ENCODE results near the gene SDF4. TPM values are rescaled to one million over a fixed set of nuclear protein-coding genes. Genes with fewer than 3 reads are reported as not detected.

The SDF4 gene
- polyA plus RNA-seq, 6 donors from 2014 or later, result 64.8 to 101 (median 85.4) TPM

DNA sequence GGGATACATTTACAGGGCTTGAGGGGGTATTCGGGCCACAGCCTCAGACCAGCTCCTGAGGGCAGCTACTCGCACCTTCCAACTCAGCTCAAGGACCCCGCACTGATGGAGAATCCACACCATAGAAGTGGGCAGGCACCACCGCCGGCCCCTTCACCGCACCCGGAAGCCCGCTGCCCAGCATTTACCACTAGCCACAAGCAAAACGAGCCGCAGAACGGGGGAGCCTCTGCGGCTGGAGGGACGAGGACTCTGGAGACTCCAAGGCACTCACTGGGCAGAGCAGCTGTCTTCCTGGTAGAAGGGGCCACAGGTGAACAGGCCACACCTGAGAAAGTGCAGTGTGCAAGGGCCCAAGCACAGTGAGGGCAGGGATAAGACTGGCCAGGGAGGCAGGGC lies 36.5 kb upstream of the SDF4 start:
- peaks cover 36 to 53% (median 51%) of the 10 kb centered on the region in 3 donors for H3K4me1 Mint-ChIP-seq
- H3K36me3 Mint-ChIP-seq, result no peaks in the 10 kb centered on the region
- no peak overlapping the region for H3K27ac Mint-ChIP-seq
- DNase-seq, result no peak
- peak overlapping the region in 1 of 8 donors; percentile 25 for H3K4me3 Mint-ChIP-seq
- no peak for ATAC-seq (ENCODE audit: low read depth in 2 of 2)
- no peaks in the 10 kb centered on the region for H3K27me3 Mint-ChIP-seq
- no peaks in the 10 kb centered on the region for H3K9me3 Mint-ChIP-seq

DNA sequence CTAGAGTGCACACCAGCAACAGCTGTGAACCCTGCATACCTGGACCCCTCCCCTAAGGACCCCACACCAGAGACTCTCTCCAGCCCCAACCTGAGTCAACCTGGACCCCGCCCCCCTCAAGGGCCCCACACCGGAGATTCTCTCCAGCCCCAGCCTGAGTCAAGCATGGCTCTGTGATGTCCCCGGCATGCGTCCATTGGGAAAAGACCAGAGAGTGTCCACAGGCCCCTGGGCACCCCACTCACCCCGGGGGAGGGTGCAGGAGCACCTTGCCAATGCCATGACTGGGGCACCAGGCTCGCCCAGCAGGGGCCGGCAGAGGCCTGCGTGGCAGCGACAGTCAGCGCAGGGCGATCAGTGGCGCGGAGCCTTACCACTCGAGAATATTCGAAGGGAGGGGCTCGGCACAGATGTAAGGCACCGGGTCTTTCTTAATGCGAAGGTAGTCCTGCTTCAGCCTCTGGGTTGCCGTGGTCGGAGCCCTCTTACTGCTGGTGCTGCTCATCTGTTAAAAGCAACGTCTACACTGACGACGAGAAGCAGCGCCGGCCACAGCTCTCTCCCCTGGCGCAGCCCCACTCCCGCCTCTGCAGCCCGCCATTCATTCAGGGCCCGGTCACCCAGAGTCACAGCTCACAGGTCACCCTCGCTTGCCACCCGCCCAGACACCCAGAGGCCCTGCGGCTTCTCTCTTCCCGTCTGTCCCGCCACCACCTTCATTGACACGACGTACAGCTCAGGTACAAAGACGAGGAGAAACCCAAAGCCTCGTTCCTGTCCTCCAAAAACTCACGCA lies 35.9 kb upstream of the SDF4 start:
- no peaks in the 10 kb centered on the region for H3K27me3 Mint-ChIP-seq
- H3K4me1 Mint-ChIP-seq, result peaks cover 33 to 51% (median 48%) of the 10 kb centered on the region in 3 donors
- H3K9me3 Mint-ChIP-seq, result no peaks in the 10 kb centered on the region
- peak overlapping the region in 1 of 8 donors; percentile 21 for H3K4me3 Mint-ChIP-seq
- DNase-seq, result no peak
- peak overlapping the region in 1 of 6 donors; percentile 41 for H3K27ac Mint-ChIP-seq
- H3K36me3 Mint-ChIP-seq, result no peaks in the 10 kb centered on the region
- no peak for ATAC-seq (ENCODE audit: low read depth in 2 of 2)

GRCh38 chr1:1264868-1265272 lies 33.1 kb upstream of the SDF4 start:
- H3K4me1 Mint-ChIP-seq, result peaks cover 23 to 42% (median 34%) of the 10 kb centered on the region in 3 donors
- no peaks in the 10 kb centered on the region for H3K27me3 Mint-ChIP-seq
- no peak overlapping the region for H3K4me3 Mint-ChIP-seq
- peak overlapping the region in 1 of 6 donors; percentile 47 for H3K27ac Mint-ChIP-seq
- peaks cover 3 to 5% of the 10 kb centered on the region in 2 donors for H3K36me3 Mint-ChIP-seq
- DNase-seq, result no peak
- peaks cover 0 to 1% (median 0%) of the 10 kb centered on the region in 7 donors for H3K9me3 Mint-ChIP-seq
- ATAC-seq (ENCODE audit: low read depth in 2 of 2), result peak in 1 of 2 donors; percentile 27

DNA sequence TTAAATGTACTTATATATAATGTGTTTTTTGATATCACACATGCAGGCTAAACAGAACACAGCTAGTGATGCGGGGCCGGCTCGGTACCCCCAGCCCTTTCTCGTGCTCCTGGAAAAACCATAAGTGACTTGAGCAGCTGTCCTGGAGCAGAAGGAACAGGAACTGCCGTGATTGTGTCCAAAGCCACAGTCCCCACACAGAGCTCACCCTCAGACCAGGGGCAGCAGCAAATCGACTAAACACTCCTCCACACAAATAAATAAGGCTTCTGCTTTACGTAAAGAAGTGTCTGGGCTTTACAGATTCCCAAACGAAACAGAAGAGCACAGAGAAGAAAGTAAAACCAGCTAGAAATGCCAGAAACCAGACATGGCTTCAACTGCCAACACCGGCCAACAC lies 32.2 kb upstream of the SDF4 start:
- no peak overlapping the region for H3K27ac Mint-ChIP-seq
- H3K4me1 Mint-ChIP-seq, result peaks cover 27 to 44% (median 32%) of the 10 kb centered on the region in 3 donors
- no peak overlapping the region for H3K4me3 Mint-ChIP-seq
- no peak for ATAC-seq (ENCODE audit: low read depth in 2 of 2)
- H3K27me3 Mint-ChIP-seq, result no peaks in the 10 kb centered on the region
- peaks cover 0 to 1% (median 0%) of the 10 kb centered on the region in 7 donors for H3K9me3 Mint-ChIP-seq
- DNase-seq, result no peak
- H3K36me3 Mint-ChIP-seq, result peaks cover 5 to 8% of the 10 kb centered on the region in 2 donors

GRCh38 chr1:1262758-1263157 lies 31.0 kb upstream of the SDF4 start:
- Mint-ChIP-seq H3K9me3 (peaks cover 0 to 1% (median 0%) of the 10 kb centered on the region in 7 donors), H3K27me3 (no peaks in the 10 kb centered on the region), H3K36me3 (peaks cover 5 to 8% of the 10 kb centered on the region in 2 donors), H3K27ac (peak overlapping the region in 3 of 6 donors; percentile 12 to 58 (median 27)), H3K4me3 (no peak overlapping the region), H3K4me1 (peaks cover 28 to 36% (median 30%) of the 10 kb centered on the region in 3 donors)
- no peak for ATAC-seq (ENCODE audit: low read depth in 2 of 2)
- no peak for DNase-seq

GRCh38 chr1:1262071-1262470 lies 30.3 kb upstream of the SDF4 start:
- no peaks in the 10 kb centered on the region for H3K27me3 Mint-ChIP-seq
- ATAC-seq (ENCODE audit: low read depth in 2 of 2) (no peak), DNase-seq (no peak)
- no peak overlapping the region for H3K4me3 Mint-ChIP-seq
- peaks cover 0 to 3% (median 0%) of the 10 kb centered on the region in 7 donors for H3K9me3 Mint-ChIP-seq
- H3K4me1 Mint-ChIP-seq, result peaks cover 28 to 39% (median 32%) of the 10 kb centered on the region in 3 donors
- peaks cover 5 to 8% of the 10 kb centered on the region in 2 donors for H3K36me3 Mint-ChIP-seq
- H3K27ac Mint-ChIP-seq, result no peak overlapping the region

- peaks cover 0 to 3% (median 0%) of the 10 kb centered on the region in 7 donors for H3K9me3 Mint-ChIP-seq
- ATAC-seq (ENCODE audit: low read depth in 2 of 2), result no peak
- peaks cover 5 to 8% of the 10 kb centered on the region in 2 donors for H3K36me3 Mint-ChIP-seq
- H3K4me3 Mint-ChIP-seq, result peak overlapping the region in 5 of 8 donors; percentile 27 to 52 (median 35)
- H3K27ac Mint-ChIP-seq, result peak overlapping the region in 4 of 6 donors; percentile 71 to 90 (median 82)
- H3K4me1 Mint-ChIP-seq, result peaks cover 26 to 37% (median 32%) of the 10 kb centered on the region in 3 donors
- no peak for DNase-seq
- H3K27me3 Mint-ChIP-seq, result no peaks in the 10 kb centered on the region
These were observed 29.2 kb upstream of the SDF4 start for GRCh38 chr1:1260843-1261560.

GRCh38 chr1:1259951-1260600 lies 28.3 kb upstream of the SDF4 start:
- H3K9me3 Mint-ChIP-seq, result peaks cover 0 to 3% (median 0%) of the 10 kb centered on the region in 7 donors
- peak overlapping the region in 4 of 8 donors; percentile 27 to 76 (median 42) for H3K4me3 Mint-ChIP-seq
- peaks cover 5 to 8% of the 10 kb centered on the region in 2 donors for H3K36me3 Mint-ChIP-seq
- no peaks in the 10 kb centered on the region for H3K27me3 Mint-ChIP-seq
- DNase-seq, result no peak
- peak; percentile 60 to 65 for ATAC-seq (ENCODE audit: low read depth in 2 of 2)
- H3K27ac Mint-ChIP-seq, result peak overlapping the region; percentile 12 to 94 (median 74)
- peaks cover 22 to 32% (median 29%) of the 10 kb centered on the region in 3 donors for H3K4me1 Mint-ChIP-seq

DNA sequence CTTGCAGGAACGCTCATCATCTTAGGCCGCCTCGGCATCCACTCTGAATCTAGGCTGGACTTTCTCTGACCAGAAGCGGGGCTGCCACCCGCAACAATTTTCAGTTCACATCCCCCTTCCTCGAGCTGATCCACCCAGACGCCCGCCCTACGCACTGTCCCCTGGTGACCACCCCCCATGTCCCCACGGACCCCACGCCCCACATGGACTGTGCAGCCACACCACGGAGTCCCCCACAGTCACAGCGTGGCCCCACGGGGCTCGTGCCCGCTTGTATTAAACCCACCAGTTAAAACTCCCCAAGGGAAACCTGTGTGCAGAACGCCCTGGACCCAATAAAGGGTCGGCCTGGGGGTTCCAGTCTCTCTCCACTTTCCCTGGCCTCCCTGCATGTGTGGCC lies 27.7 kb upstream of the SDF4 start:
- no peak for ATAC-seq (ENCODE audit: low read depth in 2 of 2)
- Mint-ChIP-seq H3K4me1 (peaks cover 19 to 29% (median 29%) of the 10 kb centered on the region in 3 donors), H3K9me3 (peaks cover 0 to 3% (median 0%) of the 10 kb centered on the region in 7 donors), H3K4me3 (no peak overlapping the region), H3K36me3 (peaks cover 5 to 8% of the 10 kb centered on the region in 2 donors), H3K27ac (peak overlapping the region in 3 of 6 donors; percentile 31 to 80 (median 71)), H3K27me3 (no peaks in the 10 kb centered on the region)
- no peak for DNase-seq

- Mint-ChIP-seq H3K4me3 (no peak overlapping the region), H3K4me1 (peaks cover 19 to 29% (median 29%) of the 10 kb centered on the region in 3 donors), H3K27ac (peak overlapping the region in 2 of 6 donors; percentile 28 to 31), H3K36me3 (peaks cover 5 to 8% of the 10 kb centered on the region in 2 donors), H3K27me3 (no peaks in the 10 kb centered on the region), H3K9me3 (peaks cover 0 to 3% (median 0%) of the 10 kb centered on the region in 7 donors)
- ATAC-seq (ENCODE audit: low read depth in 2 of 2) (no peak), DNase-seq (no peak)
These were observed 27.3 kb upstream of the SDF4 start for GRCh38 chr1:1259119-1259488.

GRCh38 chr1:1256956-1257871 lies 25.4 kb upstream of the SDF4 start:
- peaks cover 0 to 3% (median 0%) of the 10 kb centered on the region in 7 donors for H3K9me3 Mint-ChIP-seq
- ATAC-seq (ENCODE audit: low read depth in 2 of 2), result no peak
- no peak for DNase-seq
- peaks cover 19 to 32% (median 22%) of the 10 kb centered on the region in 3 donors for H3K4me1 Mint-ChIP-seq
- H3K27me3 Mint-ChIP-seq, result no peaks in the 10 kb centered on the region
- H3K4me3 Mint-ChIP-seq, result no peak overlapping the region
- H3K36me3 Mint-ChIP-seq, result peaks cover 5 to 18% of the 10 kb centered on the region in 2 donors
- peak overlapping the region in 1 of 6 donors; percentile 71 for H3K27ac Mint-ChIP-seq

DNA sequence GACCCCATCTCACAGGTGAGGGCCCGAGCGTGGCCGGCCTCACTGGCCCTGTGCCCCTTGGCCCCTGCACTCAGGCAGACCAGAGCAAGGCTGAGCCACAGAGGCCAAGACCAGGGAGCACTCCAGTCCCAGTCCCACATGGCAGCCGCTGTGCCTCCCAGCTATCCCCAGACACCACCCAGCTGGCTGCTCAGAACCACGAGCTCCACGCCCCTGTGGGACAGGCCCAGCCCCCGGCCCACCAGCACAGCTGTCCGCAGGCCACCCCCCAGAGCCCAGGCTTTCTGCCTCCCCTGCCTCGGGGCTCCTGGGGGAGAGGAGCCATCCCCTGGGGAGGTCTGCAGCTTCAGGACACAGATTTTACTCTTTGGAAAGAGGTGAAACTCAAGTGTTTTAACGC lies 23.8 kb upstream of the SDF4 start:
- ATAC-seq (ENCODE audit: low read depth in 2 of 2) (no peak), DNase-seq (no peak)
- H3K4me3 Mint-ChIP-seq, result no peak overlapping the region
- peak overlapping the region in 1 of 6 donors; percentile 65 for H3K27ac Mint-ChIP-seq
- H3K4me1 Mint-ChIP-seq, result peaks cover 22 to 30% (median 23%) of the 10 kb centered on the region in 3 donors
- no peaks in the 10 kb centered on the region for H3K27me3 Mint-ChIP-seq
- peaks cover under 1 to 18% of the 10 kb centered on the region in 2 donors for H3K36me3 Mint-ChIP-seq
- peaks cover 0 to 1% (median 0%) of the 10 kb centered on the region in 7 donors for H3K9me3 Mint-ChIP-seq
